Measurements from ENCODE around the gene FANCE. TPM values are rescaled to one million over a fixed set of nuclear protein-coding genes. Genes with fewer than 3 reads are reported as not detected.

FANCE gene
- total and polyA plus RNA-seq, 2 donors (not counting 1 experiment from before 2014, with no cell fraction given): 9.2 to 12.8 TPM

DNA sequence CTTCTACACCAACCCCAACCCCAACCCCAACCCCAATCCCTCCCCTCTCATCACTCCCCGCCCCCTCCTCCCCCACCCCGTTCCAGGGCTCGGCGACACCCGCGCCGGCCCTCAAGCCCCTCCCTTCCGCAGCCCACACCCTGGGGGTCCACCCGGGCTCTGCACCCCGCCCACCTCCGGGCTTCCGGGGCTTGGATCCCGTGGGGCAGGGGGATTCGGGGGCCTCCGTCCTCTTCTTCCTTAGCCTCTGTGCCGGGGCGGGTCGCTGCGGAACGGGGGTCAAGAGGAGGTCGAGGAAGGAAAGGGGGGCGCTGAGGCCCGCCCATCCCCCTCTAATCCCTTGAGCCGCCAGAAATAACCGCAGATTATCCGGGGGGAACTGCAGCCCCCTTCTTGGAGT, 59.9 kb downstream of the FANCE start:
- Histone ChIP-seq H3K27ac (ENCODE audit: low read length in 2 of 2) (no peak overlapping the region), H2AFZ (ENCODE audit: insufficient read depth, low read depth, low read length, poor library complexity, severe bottlenecking) (no peak overlapping the region), H3K27me3 (replicated peaks in 1 of 4; ENCODE audit: control extremely low read depth in 1 of 4, control insufficient read depth in 3 of 4, insufficient read depth in 4 of 4, low read length in 3 of 4) (peaks cover 0 to 34% (median 18%) of the 10 kb centered on the region in 4 experiments), H3K4me1 (ENCODE audit: control insufficient read depth in 2 of 2, insufficient read depth in 2 of 2, low read length in 2 of 2) (peaks cover 8 to 14% of the 10 kb centered on the region in 2 donors), H3K36me3 (replicated peaks in 1 of 2; ENCODE audit: control extremely low read depth in 1 of 2, control insufficient read depth in 1 of 2, extremely low read depth in 1 of 2, insufficient read depth in 2 of 2, low read length in 1 of 2) (no peaks in the 10 kb centered on the region), H3K9me3 (ENCODE audit: control extremely low read depth in 1 of 3, control insufficient read depth in 2 of 3, insufficient read depth in 1 of 3, low read length in 2 of 3) (peaks cover 0 to 5% (median 0%) of the 10 kb centered on the region in 3 donors), H4K20me1 (ENCODE audit: control insufficient read depth, insufficient read depth, low read length, poor library complexity, severe bottlenecking) (no peaks in the 10 kb centered on the region), H3K4me3 (ENCODE audit: control extremely low read depth in 1 of 5, extremely low read depth in 1 of 5, insufficient read depth in 1 of 5, low read depth in 2 of 5, low read length in 4 of 5) (no peak overlapping the region), H3K9ac (ENCODE audit: low read length) (no peak overlapping the region), H3K79me2 (ENCODE audit: control insufficient read depth, insufficient read depth, low read length) (no peaks in the 10 kb centered on the region), H3K4me2 (replicated peaks; ENCODE audit: low read depth, low read length, poor library complexity, severe bottlenecking) (peak overlapping the region; percentile 50)
- H3K27ac Mint-ChIP-seq: no peak overlapping the region
- no peak for DNase-seq
- no peaks in the 10 kb centered on the region for H3K9me3 Mint-ChIP-seq (ENCODE audit: insufficient read depth)
- peaks cover 7% of the 10 kb centered on the region for H3K4me1 Mint-ChIP-seq
- ChIA-PET POLR2A (no interaction called here), CTCF (no interaction called here)
- TF ChIP-seq CTCF (IDR thresholded peaks at IDR 0.05): no peak
- TF ChIP-seq EZH2 (IDR thresholded peaks at IDR 0.05; ENCODE audit: borderline replicate concordance, insufficient read depth, low read depth, low read length, poor library complexity, severe bottlenecking): no peak
- peaks cover 29% of the 10 kb centered on the region for H3K27me3 Mint-ChIP-seq
- intact Hi-C loops (cut with micrococcal nuclease): no loop called here
- ATAC-seq (ENCODE audit: low read depth): no peak
- H3K4me3 Mint-ChIP-seq: no peak overlapping the region
- WGBS (ENCODE audit: insufficient coverage): 14% methylated on average over 16 of the region's 26 CpGs

GRCh38 chr6:35512740-35513139, 60.6 kb downstream of the FANCE start, which contains the start of gene TULP1:
TULP1 (minus strand) TSS chr6:35512896; CDS start chr6:35512858, 38 bp downstream.
- H3K4me3 ChIP-seq (ENCODE audit: control extremely low read depth in 1 of 5, extremely low read depth in 1 of 5, insufficient read depth in 1 of 5, low read depth in 2 of 5, low read length in 4 of 5): no peak within 1 kb of the TSS
- H3K4me1 Mint-ChIP-seq: peaks cover 7% of the 10 kb centered on the region
- H3K4me3 Mint-ChIP-seq: no peak within 1 kb of the TSS
- intact Hi-C loops (cut with micrococcal nuclease): no loop called here
- TF ChIP-seq EZH2 (IDR thresholded peaks at IDR 0.05; ENCODE audit: borderline replicate concordance, insufficient read depth, low read depth, low read length, poor library complexity, severe bottlenecking) (no peak), CTCF (IDR thresholded peaks at IDR 0.05) (no peak)
- H3K27ac ChIP-seq (ENCODE audit: low read length in 2 of 2): no peak within 1 kb of the TSS
- H2AFZ ChIP-seq (ENCODE audit: insufficient read depth, low read depth, low read length, poor library complexity, severe bottlenecking): no peak within 1 kb of the TSS
- no peak for DNase-seq
- POLR2A ChIA-PET: no interaction called here
- no peak within 1 kb of the TSS for H3K27ac Mint-ChIP-seq
- no peak within 1 kb of the TSS for H3K9ac ChIP-seq (ENCODE audit: low read length)
- peaks cover 0 to 5% (median 0%) of the 10 kb centered on the region in 3 donors for H3K9me3 ChIP-seq (ENCODE audit: control extremely low read depth in 1 of 3, control insufficient read depth in 2 of 3, insufficient read depth in 1 of 3, low read length in 2 of 3)
- peaks cover 8 to 14% of the 10 kb centered on the region in 2 donors for H3K4me1 ChIP-seq (ENCODE audit: control insufficient read depth in 2 of 2, insufficient read depth in 2 of 2, low read length in 2 of 2)
- no peaks in the 10 kb centered on the region for H4K20me1 ChIP-seq (ENCODE audit: control insufficient read depth, insufficient read depth, low read length, poor library complexity, severe bottlenecking)
- H3K79me2 ChIP-seq (ENCODE audit: control insufficient read depth, insufficient read depth, low read length): no peaks in the 10 kb centered on the region
- peak within 1 kb of the TSS; percentile 50 for H3K4me2 ChIP-seq (replicated peaks; ENCODE audit: low read depth, low read length, poor library complexity, severe bottlenecking)
- H3K36me3 ChIP-seq (replicated peaks in 1 of 2; ENCODE audit: control extremely low read depth in 1 of 2, control insufficient read depth in 1 of 2, extremely low read depth in 1 of 2, insufficient read depth in 2 of 2, low read length in 1 of 2): no peaks in the 10 kb centered on the region
- peaks cover 0 to 34% (median 18%) of the 10 kb centered on the region in 4 experiments for H3K27me3 ChIP-seq (replicated peaks in 1 of 4; ENCODE audit: control extremely low read depth in 1 of 4, control insufficient read depth in 3 of 4, insufficient read depth in 4 of 4, low read length in 3 of 4)
- H3K9me3 Mint-ChIP-seq (ENCODE audit: insufficient read depth): no peaks in the 10 kb centered on the region
- ATAC-seq (ENCODE audit: low read depth): no peak
- peaks cover 29% of the 10 kb centered on the region for H3K27me3 Mint-ChIP-seq
- CTCF ChIA-PET: no interaction called here
- 91% methylated on average over 6 of the region's 10 CpGs for WGBS (ENCODE audit: insufficient coverage)

All from B cell (primary cell).